Suppressor macrophage treated with lipopolysaccharide for 4 hours (primary cell): Measurements from ENCODE around the gene PPP1R12A.
"Not testable (repeated sequence)": the region's sequence is repeated elsewhere in the genome, so short reads cannot be mapped to it uniquely, and the experiment has no call there.

Experiments used
- DNase-seq: peaks from one replicate; pipeline ENCODE4 v3.0.0-alpha.2; 2020

Gene PPP1R12A

DNA sequence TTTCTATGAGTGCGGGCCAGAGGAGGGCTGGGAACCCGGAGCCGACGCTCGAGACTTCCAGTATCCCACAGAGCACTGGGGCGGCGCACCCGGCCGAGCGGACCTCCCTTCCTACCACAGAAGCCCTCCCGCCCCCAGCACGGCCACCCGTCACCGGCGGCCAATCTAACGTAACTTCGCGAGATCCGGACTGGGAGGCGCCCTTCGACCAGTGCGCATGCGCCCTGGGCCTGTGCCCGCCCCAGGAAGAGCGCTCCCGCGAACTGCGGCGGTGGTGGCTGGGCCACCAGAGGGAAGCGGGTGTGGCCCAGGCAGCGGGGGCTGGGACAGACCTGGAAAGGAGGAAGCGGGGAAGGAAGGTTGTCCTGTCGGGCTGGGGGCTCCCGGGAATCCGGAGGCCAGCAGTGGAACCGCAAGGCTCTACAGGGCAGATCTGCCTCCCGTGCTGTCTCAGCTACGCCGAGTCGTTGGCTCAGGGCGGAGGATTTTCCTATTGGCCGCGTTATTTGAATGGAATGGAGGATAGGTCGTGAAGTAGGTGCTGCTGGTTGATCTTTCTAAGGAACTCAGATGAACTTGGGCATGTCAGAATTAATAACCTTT lies at the start of gene PPP1R12A:
TSS of gene PPP1R12A (minus strand) at position 77 of the 603 bp plus-strand sequence. CDS start 166 bp downstream, outside the sequence.
- DNase-seq, result peak; percentile 99

DNA sequence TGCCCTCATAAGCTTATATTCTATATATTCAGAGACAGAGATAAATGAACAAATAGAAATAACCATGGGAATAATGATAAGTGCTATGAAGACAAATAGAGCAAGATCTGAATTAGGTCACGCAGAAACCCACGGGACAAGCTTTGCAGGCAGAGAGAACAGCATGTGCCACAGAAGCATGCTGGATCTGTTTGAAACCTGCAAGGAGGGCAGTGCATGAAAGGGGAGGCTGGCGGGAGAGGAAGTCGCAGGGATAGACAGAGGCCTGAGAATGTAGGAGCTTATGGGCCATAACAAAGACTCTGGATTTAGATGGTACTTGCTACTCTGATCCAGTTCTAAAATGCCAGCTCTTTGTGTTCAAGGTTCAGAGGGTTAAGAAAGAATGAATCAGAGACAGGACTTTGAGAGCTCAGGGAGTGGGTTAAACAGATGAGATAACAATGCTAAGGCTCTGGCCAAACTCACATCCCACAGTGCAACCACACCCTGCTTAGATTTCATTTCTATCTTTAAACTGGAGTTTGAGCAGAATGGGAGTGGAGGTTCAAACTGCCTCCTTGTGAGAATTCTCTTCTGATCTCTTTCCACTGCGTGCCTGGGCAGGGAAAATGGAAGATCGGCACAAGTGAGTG lies 49.2 kb upstream of the PPP1R12A start:
- no peak for DNase-seq

DNA sequence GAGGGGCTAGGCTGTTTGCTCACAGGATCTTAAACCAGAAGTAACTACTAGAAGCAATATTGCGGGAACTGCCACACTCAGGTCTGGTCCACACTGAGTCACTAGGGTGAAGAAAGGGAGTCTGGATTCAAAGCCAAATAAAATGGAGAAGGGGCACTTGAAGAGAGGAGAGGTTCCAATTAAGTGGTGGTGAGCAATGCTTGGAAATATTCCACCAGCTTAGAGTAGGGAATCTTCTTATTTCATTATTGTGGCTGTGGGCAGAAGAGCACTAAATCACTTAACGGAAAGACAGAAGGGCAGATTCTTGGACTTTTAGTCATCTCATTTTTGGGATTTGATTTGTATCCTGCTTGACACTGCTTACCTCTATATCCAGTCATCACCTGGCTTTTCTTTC lies 48.6 kb upstream of the PPP1R12A start:
- no peak for DNase-seq

DNA sequence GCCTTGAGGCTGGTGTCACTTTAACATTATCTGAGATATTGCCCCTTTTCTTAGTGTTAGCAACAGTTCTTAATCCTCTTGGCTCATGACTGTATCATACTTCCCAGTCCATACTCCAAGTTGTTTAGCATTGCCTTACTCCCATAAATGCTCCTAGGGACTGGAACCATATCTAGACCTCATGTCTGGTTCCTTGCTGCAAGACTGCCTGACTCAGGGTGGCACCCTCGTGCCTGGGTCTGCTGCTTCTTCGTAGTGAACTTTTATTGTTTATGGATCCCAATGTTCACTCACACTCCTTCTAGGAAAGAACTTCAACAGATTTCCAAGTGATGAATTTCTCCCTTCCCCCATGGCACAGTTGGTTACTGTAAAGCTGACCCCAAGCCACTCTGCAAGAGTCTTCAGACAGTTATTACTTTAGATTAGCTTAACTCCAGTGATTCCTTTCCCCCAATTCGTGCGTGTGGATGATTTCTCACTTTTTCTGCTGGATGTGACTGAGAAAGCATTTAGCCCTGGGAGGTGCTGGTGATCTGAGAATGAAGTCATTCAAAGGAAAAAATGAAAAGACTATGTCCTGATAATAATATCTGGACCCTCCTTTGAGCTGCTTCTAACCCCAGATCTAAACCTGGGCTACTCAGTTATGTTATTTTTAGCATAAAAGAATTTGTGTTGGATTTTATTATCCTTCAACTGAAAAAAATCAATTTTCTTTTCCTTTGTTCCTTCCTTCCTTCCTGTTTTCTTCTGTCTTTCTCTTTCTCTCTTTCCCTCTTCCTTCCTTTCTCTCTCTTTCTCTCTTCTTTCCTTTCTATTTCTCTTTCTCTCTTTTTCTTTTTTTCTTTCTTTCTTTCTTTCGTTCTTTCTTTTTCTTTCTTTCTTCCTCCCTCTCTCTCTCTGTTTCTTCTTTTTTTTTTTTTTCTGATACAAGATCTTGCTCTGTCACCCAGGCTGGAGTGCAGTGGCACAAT lies 47.5 kb upstream of the PPP1R12A start:
- DNase-seq, result no peak

DNA sequence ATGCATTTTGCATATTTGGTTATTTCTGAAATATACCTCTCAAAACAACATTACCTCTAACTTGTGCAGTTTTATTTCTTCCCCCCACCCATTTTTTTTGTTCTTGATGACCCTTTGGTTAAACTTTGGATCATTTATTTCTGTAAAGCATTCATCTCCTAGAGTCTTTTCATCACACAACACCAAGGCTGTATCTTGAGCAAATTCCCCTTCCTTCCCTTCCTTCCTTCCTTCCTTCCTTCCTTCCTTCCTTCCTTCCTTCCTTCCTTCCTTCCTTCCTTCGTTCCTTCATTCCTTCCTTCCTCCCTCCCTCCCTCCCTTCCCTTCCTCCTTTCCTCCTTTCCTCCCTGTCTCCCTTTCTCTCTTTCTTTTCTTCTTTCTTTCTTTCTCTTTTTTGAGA lies 43.8 kb upstream of the PPP1R12A start:
- no peak for DNase-seq

DNA sequence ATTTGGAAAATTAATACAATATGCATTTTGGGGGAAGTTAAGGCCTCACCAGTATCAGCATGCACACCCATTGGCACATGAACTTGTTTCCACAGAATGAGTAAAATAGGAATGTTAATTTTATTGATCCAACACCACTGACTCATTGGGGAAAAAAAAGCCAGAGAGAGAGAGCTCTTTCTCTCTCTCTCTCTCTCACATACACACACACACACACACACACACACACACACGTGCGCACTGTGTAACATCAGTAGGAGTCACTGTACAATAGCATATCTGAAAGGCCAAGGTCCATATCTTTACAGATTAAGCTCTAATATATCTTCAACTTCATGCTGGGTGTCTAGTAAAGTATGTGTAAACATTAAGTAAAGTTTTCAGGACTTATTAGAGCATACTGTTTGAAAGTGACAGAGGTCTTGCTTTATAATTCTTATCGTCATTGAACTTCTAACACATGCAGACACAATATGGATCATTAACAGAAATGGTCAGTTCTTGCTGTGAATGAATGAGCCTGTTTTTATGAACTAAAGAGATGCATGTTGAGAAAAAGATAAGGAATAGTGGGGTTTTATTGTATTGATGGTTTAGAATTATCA lies 43.1 kb upstream of the PPP1R12A start:
- DNase-seq, result not testable (repeated sequence)

DNA sequence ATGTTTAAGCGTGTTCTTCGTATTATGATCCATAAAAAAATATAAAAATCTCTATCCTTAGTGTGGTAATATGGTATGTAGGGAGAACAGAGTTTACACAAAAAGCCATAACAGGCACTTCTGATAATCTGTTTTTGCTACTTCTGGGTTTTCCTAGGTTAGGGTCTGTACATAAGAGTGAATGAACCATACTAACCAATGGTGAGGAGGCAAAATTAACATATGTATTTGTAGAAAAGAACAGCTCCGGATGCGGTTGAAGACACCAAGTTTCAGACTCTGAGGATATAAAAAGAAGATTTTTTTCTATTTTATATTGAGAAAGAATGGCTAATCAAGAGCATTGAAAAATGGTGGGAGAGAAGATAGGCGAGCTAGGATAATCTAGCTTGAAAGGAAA lies 40.2 kb upstream of the PPP1R12A start:
- no peak for DNase-seq

DNA sequence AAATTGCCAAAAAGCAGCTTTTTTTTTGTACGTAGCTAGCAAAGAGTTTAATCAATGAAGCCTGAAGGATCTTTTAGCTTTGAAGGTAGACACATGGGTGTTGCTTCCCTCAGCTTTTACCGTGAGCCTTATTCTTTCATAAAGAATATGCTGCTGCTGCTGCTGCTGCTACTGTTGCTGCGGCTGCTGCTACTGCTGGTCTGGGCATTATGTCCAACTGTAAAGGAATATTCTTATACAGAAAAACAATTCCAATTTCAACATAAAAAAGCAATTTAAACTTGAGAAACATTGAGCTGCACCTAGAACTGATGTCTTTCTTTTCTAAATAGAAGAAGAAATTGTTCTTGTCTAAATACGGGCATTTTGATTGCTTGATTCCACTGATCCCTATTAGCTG lies 38.9 kb upstream of the PPP1R12A start:
- no peak for DNase-seq

DNA sequence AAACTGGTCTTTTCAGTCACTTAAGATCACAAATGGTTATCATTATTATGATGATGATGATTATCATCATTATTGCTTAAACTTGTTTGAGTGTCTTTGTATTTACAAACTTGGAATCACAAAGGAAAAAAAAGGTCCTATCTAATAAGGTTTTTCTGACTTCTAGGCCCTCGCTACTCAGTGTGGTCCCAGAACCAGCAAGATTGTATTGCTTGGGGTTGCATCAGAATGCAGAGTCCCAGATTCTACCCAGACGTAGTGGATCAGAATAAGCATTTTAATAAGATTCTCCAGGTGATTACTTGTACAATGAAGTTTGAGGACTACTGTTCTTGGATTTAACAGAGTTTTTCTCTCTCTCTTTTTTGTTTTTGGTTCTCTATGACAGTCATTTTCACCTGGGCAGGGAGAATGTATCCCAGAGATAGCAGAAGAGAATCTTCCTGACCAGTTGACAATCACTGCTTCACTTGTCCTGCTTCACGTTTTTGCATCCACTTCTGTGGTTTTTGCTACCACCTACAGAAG lies 29.3 kb upstream of the PPP1R12A start:
- DNase-seq, result no peak

DNA sequence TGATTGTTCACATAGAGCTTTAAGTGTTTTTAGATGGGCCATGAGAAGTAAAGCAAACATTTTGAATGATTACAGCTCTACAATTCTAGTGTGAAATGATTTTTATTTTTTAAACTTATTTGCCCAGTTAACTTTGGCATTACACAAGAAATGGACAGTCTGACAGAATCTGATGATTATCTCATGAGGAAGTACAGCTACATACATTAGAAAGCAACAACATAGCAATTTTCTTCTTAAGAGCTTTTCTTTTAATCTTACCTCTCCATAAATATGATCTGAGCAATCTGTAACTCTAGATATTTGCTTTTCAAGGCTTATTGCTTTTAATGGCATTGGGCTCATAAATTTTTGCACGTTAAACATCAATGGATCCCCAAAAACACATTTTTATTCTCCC lies 26.5 kb upstream of the PPP1R12A start:
- no peak for DNase-seq

DNA sequence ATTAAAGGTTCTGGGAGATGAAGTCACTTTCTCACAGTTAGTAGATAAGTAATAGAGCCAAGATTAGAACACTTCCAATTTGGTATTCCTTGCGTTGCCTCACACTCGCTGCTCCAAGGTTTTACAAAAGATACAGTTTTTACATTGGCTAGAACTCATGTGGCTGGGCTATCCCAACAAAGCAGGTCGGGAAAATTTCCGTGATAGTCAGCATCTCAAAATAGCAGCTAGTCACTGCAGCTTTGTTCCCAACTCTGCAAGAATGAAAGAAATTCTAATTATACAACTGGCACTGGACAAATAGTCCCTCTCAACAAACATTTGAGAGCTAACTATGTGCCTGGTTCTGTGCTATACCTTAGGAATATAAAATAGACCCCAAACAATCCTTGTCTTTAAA lies 24.6 kb upstream of the PPP1R12A start:
- DNase-seq, result no peak

DNA sequence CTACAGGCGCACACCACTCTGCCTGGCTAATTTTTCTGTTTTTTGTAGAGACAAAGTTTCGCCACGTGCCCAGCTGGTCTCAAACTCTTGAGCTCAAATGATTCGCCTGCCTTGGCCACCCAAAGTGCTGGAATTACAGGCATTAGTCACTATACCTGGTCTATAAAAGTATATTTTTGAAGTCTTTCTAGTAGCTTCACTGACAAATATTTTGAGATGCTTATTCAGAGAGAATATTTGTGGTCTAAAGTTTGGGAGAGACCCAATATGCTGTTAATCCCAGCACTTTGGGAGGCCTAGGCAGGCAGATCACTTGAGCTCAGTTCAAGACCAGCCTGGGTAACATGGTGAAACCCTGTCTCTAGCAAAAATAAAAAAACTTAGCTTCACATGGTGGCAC lies 22.0 kb upstream of the PPP1R12A start:
- no peak for DNase-seq

DNA sequence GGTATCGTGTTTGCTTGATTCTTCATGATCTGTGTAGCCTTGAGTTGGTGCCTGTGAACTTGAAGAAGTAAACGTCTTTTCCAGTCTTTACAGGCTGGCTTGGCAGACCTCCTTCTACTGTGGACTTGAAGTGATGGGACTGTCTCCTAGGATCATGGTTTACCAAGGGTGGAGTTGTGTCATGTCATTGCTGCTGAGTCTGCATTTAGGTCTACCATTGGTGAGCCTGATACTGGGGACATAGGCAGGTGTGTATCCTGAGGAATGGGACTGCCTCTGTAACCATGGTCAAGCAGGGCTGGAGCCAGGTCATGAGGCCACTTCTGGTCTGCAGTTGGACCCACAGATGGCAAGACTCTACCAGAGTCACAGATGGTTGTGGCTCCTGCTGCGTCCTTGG lies 20.7 kb upstream of the PPP1R12A start:
- no peak for DNase-seq

DNA sequence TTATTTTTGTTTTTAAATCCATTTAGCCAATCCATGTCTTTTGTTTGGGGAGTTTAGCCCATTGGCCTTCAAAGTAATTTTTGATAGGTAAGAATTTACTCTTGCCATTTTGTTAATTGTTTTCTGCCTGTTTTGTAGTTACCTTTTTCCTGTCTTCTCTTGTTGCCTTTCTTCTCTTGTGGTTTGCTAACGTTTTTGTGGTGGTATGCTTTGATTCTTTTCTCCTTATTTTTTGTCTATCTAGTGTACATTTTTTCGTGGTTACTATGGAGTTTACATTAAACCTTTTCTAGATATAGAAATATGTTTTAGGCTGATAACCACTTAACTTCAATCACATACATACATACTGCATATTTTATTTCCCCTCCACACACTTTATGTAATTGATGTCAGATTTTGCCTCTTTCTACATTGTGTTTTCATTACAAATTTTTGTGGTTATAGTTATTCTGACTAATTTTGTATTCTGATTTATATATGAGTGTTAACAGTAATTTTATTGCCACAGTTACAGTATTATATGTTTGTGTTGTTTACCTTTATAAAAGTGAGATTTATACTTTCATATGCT lies 19.2 kb upstream of the PPP1R12A start:
- DNase-seq, result no peak

DNA sequence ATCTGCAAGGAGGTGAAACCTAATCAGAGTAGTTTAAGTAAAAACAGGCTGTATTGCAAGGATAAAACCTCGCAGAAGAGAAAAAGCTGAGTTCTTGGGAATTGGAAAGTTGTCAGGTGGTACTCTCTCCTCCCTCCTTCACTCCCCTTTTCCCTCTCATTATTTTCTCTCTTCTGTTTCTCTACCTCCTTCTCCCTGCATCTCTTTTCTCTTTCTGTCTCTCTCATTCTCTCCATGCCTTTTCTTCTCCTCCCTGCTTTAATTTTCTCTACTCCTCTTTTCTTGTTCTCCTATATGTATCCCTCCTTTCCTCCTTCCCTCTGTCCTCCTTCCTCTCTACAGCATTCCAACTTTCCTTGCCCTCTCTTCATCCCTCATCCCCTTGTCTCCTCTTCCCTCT lies 14.2 kb upstream of the PPP1R12A start:
- no peak for DNase-seq

DNA sequence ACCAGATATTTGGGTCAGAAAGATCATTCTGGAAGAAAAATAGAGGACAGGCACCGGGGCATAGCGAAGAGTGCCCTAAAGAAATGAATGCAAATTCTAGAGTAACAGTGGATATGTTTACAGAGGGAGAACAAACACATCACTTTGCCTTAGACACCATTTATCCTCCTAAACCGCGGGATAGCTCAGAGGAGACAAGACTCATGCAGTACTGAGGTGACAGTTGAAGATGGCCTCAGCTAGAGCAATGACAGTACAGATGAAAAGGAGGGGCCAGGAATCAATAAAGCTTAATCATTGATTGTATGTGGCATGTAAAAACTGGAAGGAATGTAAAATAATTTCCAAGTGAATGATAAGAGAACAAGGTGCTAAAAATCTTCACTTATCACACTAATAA lies 10.5 kb upstream of the PPP1R12A start:
- no peak for DNase-seq

DNA sequence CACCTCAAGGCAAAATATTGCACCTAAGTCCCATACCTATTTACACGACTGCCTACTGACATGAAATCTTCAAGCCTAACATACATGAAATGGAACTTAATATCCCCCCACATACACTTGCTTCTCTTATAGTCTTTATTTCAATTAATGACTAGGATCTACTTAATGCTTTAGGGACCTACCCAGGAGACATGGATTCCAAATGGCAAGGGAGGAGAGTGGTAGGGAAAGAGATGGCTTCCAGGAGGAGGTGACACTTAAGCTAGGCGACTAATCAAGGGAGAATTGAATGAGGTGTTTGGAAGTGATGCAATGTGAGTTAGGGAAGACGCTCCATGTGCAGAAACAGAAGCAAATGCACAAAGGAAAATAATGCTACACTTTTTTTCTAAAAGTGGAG lies 9.7 kb upstream of the PPP1R12A start:
- DNase-seq, result no peak

DNA sequence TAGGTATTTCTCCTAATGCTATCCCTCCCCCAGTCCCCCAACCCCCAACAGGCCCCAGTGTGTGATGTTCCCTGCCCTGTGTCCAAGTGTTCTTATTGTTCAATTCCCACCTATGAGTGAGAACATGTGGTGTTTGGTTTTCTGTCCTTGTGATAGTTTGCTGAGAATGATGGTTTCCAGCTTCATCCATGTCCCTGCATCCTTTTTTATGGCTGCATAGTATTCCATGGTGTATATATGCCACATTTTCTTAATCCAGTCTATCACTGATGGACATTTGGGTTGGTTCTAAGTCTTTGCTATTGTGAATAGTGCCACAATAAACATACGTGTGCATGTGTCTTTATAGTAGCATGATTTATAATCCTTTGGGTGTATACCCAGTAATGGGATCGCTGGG lies 7.9 kb upstream of the PPP1R12A start:
- DNase-seq, result not testable (repeated sequence)

DNA sequence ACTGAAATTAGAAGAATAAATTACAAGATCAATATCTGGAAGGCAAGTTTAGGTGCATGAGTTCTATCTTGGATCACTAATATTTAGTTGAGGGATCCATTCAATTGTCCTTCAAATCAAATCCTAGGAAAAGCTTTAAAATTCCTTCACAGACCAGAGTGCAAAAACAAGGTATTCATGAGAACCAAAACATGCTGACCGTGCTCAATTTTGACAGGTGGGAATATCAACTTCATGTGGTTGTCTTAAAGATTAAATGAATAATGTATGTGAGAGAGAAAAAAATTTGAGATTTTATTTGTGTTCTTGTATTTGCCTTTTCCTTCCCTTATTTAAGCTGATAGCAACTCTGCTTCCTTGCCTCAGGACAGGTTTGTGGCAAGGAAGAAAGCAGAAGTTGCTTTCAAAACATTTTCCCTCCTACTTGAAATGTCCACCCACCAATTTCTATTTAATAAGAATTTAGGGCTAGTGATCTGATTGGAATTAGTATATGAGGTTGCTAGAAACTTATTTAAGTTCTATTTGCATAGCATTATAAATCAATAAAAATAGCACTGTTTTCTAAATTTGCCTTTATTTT lies 4.9 kb upstream of the PPP1R12A start:
- DNase-seq, result no peak

DNA sequence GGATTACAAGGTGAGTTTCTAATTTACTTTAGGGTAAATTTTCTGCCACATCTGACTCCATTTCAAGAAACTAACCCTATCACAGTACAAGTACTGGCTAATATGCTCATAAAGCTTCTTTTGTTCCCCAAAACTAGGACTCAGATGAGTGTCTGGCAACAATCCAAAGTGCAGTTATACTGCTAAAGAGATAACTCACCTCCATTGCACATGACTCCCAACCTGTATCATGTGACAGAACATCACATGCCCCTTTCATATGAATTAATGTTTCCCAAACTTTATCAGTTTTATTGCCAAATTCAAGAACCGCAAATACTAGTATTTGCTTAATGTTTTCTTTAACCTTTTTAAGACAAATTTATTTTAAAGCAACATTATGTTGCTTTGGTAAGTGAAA lies 3.9 kb upstream of the PPP1R12A start:
- DNase-seq, result no peak

DNA sequence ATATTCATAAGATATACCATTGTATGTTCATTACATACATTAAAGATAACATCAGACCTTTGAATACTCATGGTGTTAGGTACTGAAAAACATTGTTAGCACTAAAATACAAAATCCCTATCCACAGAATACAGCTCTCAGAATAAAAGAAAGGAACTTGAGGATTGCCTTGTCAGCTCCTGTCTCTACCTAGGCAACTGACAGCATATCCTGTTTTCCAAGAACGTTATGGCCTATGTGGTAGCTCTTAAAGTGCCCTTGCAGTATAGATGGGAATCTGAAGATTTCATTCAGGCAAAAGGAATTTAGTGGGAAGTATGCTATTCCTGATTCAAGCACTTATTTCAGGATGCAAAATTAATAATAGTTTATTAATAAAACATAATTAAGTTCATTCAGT lies 1.8 kb upstream of the PPP1R12A start:
- no peak for DNase-seq

DNA sequence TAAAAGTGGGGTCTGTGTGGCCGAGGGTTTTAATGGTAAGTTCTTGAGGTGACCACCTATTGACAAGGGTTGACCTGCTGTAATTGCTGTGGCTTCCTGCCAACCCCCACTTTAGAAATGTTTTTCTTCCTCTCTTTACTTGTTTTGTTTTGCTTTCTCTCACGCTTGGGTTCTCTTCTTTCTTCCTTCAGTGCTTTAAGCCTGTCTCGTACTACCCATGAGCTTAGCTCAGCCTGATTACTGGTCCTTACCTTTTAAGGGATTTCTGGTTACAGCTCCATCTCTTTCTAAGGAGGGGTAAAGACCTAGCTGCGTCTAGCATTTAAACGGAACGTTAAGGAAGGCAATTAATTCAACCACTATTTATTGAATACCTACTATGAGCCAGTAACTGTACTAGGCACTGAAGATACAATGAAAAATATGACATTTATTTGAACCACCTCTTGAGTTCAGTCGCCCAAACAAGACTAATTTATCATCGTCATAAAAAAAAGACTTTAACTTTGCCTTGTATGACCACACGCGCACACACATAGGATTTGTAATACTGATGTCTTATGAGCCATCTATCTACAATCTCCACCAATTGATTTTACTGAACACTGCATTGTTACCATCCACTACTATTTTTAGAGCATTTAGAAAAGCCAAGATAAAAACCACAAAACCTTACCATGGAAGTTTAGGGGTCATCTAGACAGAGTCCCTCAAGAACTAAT lies 888 bp upstream of the PPP1R12A start:
- peak; percentile 14 for DNase-seq
